ENCODE data around the gene CAMK2A.
"Not testable (repeated sequence)": the region's sequence is repeated elsewhere in the genome, so short reads cannot be mapped to it uniquely, and the experiment has no call there.

Gene CAMK2A

DNA sequence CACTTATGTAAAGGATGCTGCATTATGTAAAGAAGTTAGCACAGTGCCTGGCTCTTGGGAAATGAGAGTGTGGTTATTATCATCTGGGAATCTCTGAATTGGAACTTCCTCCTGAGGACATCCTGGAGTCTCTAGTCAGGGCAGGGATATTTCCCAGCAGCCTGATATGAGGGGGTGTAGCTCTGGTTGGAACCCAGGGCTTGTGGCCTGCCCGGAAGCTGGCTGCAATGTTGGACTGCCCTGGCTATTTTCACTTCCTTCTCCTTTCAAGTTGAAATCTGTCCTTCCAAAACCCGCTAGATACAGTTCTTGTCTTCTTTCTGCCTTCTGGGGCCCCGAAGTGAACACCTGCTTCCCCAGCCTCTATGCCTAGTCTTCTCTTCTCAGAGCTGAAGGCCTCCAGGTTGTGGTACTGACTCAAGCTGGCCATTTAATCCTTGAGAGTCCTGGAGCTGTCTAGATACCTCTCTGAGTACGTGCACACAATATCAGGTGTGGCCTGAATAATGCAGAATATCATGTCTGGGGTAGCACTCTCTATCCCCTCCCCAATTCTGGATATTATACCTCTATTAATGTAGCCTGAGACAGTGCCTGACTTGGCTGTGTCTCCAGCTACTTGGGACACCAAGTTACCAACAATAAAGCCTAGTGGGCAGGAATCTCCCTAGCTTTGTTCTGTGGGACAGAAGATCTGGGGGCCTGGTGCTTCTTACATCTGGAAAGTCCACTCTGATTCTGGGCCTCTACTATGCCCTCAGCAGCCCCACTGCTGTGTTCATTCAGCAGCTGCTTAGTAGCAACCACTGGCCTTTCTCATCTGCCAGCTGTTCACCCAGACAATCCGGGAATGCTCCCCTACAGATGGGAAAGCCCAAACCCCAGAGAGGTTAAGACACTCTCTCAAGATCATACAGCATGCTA lies 54.7 kb downstream of the CAMK2A start:
- DNase-seq (ENCODE audit: low spot score) = no peak
- TF ChIP-seq, protein P1, sequence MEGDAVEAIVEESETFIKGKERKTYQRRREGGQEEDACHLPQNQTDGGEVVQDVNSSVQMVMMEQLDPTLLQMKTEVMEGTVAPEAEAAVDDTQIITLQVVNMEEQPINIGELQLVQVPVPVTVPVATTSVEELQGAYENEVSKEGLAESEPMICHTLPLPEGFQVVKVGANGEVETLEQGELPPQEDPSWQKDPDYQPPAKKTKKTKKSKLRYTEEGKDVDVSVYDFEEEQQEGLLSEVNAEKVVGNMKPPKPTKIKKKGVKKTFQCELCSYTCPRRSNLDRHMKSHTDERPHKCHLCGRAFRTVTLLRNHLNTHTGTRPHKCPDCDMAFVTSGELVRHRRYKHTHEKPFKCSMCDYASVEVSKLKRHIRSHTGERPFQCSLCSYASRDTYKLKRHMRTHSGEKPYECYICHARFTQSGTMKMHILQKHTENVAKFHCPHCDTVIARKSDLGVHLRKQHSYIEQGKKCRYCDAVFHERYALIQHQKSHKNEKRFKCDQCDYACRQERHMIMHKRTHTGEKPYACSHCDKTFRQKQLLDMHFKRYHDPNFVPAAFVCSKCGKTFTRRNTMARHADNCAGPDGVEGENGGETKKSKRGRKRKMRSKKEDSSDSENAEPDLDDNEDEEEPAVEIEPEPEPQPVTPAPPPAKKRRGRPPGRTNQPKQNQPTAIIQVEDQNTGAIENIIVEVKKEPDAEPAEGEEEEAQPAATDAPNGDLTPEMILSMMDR (IDR thresholded peaks at IDR 0.05; ENCODE audit: extremely low read depth, missing control alignments) = no peak

DNA sequence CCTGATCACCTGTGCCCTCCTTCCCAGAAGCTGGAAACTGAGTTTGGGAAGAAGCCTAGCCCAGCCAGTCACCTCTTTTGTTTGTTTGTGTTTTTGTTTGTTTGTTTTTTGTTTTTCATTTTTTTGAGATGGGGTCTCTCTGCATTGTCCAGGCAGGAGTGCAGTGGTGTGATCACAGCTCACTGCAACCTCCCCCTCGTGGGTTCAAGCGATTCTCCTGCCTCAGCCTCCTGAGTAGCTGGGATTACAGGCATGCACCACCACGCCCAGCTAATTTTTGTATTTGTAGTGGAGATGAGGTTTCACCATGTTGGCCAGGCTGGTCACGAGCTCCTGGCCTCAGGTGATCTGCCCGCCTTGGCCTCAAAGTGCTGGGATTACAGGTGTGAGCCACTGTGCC lies 55.9 kb downstream of the CAMK2A start:
- not testable (repeated sequence) for DNase-seq (ENCODE audit: low spot score)

DNA sequence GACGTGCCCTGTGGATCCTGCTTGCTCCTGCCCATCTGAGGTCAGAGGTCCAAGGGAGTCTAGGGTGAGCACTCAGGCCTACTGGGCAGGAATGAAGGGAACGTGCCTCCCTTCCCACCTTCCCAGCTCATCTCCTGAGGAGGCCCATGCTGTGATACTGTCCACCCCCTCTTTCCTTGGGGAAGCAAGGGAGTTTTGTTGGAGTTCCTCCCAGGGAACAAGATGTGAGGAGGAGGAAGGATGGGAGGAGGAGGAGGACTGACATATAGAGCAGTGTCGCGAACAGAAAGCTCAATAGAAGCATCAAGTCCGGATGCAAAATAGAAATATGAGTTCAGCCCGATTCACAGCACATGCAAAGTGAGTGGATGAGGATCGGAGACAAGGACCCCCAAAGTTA lies 58.7 kb downstream of the CAMK2A start:
- TF ChIP-seq, protein P1 (IDR thresholded peaks at IDR 0.05; ENCODE audit: extremely low read depth, missing control alignments) = no peak
- DNase-seq (ENCODE audit: low spot score) = no peak

DNA sequence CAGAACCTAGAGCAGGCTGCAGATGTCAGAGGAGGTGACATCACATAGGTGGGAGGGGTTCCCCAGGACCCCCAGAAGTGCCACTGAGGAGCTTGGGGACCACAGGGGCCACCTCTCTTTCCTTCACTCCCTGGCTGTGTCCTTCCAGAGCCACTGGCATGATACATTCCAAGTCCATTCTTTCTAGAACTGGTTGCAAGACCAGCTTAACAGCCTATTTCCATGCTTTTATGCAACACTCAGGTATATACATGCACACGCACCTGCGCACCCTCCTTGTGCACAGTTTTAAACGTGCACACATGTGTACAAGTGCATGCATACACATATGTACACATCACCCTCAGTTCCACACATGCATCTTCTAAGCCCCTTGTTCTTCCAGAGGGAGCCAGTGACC lies 60.0 kb downstream of the CAMK2A start:
- TF ChIP-seq, protein P1 (IDR thresholded peaks at IDR 0.05; ENCODE audit: extremely low read depth, missing control alignments) = no peak
- DNase-seq (ENCODE audit: low spot score) = no peak

DNA sequence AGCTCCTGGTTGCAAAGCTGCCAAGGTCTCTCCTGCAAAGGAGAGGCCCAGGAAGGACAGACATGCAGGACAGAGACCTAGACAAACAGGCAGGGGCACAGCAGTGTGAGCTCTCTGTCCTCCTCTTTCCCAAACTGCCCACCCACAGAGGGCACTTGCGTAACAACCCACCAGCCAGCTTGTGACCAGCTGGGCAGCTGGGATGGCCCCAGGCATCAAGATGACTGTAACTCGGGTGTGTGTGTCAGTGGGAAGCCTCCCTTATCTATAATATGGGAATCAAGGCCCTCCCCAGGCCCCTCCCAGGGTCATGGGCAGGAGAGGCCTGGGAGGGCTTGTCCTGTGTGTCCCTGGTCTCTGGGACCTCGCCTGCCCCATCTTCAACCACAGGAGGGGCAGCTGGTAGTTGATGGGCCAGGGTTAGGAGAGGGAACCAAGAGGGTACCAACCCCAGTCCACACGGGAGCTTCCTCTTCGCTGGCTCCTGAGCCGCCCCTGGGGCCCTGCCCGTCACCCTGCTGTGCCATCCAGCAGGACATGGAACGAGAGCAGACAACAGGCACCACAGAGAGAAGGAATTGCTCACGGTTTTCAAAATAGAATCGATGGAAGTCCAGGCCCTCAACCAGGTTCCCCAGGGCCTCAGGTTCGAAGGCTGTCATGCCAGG lies 61.8 kb downstream of the CAMK2A start:
- TF ChIP-seq, protein P1 (IDR thresholded peaks at IDR 0.05; ENCODE audit: extremely low read depth, missing control alignments) = no peak
- no peak for DNase-seq (ENCODE audit: low spot score)

DNA sequence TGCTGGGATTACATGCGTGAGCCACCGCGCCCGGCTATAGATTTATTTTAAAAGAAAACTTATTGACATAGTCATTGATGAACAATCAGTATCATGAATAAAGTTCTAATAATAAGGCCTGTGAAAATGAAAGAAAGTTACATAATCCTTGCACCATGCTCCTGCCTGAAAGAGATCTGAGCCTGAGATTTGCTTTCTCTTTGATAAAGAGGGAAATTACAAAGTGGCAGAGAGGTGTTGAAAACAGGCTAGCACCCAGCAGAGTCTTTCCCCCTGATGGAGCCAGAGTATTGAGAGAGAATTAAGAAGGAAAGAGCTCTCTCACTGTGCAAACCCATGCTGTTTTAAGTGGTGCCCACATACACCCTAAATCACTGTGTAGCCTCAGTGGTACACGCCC lies 62.5 kb downstream of the CAMK2A start:
- no peak for DNase-seq (ENCODE audit: low spot score)
- TF ChIP-seq, protein P1 (IDR thresholded peaks at IDR 0.05; ENCODE audit: extremely low read depth, missing control alignments) = no peak

DNA sequence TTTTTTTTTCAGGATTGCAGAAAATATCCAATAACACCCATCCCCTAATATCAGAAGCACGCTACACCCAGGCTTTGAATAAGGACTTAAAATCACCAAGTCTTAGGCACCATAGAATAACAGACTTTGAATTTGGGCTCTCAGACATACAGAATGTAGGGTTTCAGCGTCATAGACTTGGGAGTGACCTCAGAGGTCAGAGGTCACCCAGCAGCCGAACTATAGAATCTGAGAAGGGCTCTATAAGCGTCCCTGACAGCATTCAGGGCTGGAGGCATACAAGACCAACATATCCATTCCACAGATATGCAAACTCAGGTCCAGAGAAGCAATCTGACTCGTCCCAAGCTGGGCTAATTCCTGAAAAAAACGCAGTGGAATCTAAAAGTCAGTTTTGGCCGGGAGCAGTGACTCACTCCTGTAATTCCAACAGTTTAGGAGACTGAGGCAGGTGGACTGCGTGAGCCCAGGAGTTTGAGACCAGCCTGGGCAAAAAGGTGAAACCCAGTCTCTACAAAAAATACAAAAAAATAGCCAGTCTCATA lies 65.0 kb downstream of the CAMK2A start:
- DNase-seq (ENCODE audit: low spot score) = no peak
- TF ChIP-seq, protein P1 (IDR thresholded peaks at IDR 0.05; ENCODE audit: extremely low read depth, missing control alignments) = no peak

Measured in GM20000 (cell line).